RWPE1 (cell line): ENCODE data around the gene SERTAD2.
A peak's percentile ranks its signal among the peaks of the same experiment; 100 is the strongest.

Experiments
- CTCF ChIA-PET: fragments of 350-600 bp; sonication (Branson Sonifier 250); formaldehyde crosslinking; extraction: SDS; loops from one replicate; lab custom pipeline; 2021; lab: Yijun Ruan, JAX
- POLR2A ChIA-PET: fragments of 400-600 bp; formaldehyde crosslinking; extraction: SDS; loops from one replicate; lab custom pipeline; 2020; ENCODE audit warnings: antibody characterized with exemption; ENCODE audit not compliant: low non-redundant PET; lab: Yijun Ruan, JAX
- DNase-seq: peaks from one replicate; pipeline ENCODE4 v3.0.0; 2012; ENCODE audit warnings: low spot score
- H3K27ac ChIP-seq: fragments of 450-650 bp; 2 replicates; pipeline ENCODE4 v1.5.1; 2017
- TF ChIP-seq, protein P1 (sequence below): fragments of 450-650 bp; conservative IDR thresholded peaks from 2 replicates; pipeline ENCODE4 v1.5.1; 2017; ENCODE audit warnings: low read depth, mild to moderate bottlenecking

The SERTAD2 gene

DNA sequence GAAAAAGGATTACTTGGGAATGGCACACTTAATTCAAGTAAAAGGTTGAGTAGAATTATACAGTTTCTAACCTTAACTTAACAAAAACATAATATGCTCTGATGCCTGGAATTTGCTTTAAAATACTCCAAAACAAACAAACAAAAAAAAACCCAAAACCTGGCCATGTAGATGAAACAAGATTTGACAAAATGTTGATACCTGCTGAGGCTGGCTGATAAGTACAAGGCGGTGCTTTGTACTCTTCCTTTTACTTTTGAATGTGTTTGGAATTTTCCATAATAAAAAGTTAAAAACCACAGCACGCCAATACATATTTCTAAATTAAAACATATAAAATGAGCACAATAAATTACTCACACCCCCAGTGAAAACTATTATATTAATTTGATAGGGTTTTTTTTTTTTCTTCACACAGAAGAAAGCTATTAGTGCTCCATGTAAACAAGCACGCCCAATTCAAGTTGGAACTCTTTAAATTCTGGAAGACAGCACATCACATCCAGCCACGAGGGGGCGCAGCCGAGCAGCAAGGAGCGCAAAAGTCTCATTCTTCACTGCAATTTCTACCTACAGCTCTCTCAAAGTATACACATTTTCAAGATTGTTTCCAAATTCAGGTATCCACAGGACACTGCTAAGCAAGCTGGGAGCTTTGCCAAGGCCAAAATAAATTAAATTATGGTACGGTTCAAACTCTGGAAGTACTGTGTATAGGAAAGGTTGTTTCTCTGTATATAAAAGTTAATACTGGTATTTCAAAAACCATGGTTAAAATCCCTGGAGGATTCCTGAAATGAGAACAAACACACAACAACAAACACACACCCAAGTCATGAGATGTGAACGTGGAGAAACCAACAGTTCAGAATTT lies 7.5 kb downstream of the SERTAD2 start:
- TF ChIP-seq, protein P1, sequence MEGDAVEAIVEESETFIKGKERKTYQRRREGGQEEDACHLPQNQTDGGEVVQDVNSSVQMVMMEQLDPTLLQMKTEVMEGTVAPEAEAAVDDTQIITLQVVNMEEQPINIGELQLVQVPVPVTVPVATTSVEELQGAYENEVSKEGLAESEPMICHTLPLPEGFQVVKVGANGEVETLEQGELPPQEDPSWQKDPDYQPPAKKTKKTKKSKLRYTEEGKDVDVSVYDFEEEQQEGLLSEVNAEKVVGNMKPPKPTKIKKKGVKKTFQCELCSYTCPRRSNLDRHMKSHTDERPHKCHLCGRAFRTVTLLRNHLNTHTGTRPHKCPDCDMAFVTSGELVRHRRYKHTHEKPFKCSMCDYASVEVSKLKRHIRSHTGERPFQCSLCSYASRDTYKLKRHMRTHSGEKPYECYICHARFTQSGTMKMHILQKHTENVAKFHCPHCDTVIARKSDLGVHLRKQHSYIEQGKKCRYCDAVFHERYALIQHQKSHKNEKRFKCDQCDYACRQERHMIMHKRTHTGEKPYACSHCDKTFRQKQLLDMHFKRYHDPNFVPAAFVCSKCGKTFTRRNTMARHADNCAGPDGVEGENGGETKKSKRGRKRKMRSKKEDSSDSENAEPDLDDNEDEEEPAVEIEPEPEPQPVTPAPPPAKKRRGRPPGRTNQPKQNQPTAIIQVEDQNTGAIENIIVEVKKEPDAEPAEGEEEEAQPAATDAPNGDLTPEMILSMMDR: peak; percentile 95
- ChIA-PET POLR2A (interaction anchor here (0.5 kb wide), 1 partner anchor 628 kb away, joined by 3 read pairs; no protein-coding TSS in a partner anchor), CTCF (interaction anchor here (0.5 to 2.5 kb wide), 27 partner anchors 9 to 969 kb away, joined by 3 to 9 read pairs (median 4); no protein-coding TSS in a partner anchor)
- H3K27ac ChIP-seq: no peak overlapping the region
- DNase-seq: no peak

DNA sequence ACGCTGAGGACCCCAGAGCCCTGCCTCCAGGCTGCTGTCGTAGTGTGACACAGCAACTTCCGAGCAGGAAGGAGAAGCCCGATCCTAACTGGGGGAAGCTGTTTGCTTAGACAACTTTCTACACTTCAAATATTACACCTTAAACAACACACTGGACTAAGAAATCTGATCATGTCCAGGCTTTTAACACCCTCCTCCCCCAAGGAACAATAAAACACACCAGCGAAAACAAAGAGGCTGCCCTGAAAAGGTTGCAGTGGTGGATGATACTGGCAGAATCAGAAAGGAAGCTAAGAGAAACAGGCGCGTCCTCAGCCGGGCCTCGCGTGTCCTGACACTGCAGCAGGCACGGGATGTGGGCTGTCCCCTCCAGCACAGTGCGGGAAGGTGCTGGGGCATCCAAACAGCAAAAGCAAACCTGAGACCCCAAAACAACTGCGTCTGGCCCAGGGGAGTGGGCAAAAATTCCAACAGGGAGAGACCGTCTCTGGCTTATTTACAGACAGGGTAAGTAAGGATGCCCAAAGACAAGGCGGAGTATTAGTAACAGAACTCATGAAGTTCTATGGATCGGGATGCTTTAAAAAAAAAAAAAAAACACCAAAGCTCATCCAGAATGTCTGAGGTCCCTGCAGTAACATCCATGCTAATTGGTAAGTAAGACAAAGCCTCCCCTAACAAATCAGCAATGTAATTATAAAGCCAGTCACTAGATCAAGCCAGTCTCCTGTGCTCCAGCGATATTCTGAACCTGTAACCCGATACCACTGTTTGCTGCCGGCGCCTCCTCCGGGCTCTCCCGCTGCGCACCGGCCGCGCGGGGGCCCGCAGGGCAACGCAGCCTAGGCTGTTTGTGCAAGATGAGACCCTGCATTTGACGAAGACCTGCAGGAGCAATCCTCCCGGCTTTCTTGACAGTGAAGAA lies 9.0 kb downstream of the SERTAD2 start:
- H3K27ac ChIP-seq: peak overlapping the region; percentile 98
- DNase-seq: peak; percentile 69
- TF ChIP-seq, protein P1: no peak
- ChIA-PET POLR2A (interaction anchor here (0.6 to 0.9 kb wide), 3 partner anchors 9 to 106 kb away, joined by 3 to 6 read pairs (median 4); partner anchors contain the start of gene SERTAD2), CTCF (interaction anchor here (0.6 to 2.5 kb wide), 6 partner anchors 12 to 206 kb away, joined by 3 to 9 read pairs (median 4); no protein-coding TSS in a partner anchor)

DNA sequence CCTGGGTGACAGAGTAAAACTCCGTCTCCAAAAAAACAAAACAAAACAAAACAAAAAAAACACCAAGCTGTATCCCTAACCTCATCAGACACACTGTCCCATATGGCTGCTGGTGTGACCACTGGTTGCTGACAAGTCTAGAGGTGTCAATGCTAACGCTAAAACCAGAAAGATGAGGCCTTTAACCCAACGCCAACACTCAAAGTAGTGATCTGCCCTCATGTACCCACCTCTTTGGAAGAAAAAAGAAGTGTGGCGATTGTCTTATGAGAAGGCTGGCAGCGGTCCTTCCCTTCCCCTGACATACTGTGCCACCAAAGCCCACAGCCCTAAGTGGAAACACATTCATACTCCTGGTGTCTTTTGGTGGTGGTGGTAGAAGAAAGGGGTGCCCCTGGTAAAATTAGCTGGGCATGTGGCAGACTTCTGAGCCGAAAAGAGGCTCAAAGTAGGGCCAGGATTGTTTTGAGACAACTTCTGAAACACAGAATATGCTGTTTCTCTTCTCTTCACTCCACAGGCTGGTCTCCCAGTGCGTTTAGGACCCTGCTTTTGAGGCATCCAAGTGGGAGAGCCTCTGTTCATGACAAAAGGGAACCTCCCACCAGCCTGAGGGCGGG lies 9.8 kb downstream of the SERTAD2 start:
- H3K27ac ChIP-seq: peak overlapping the region; percentile 98
- ChIA-PET POLR2A (interaction anchor here (0.5 to 1.0 kb wide), 4 partner anchors 10 to 195 kb away, joined by 3 to 6 read pairs (median 6); partner anchors contain the start of gene SERTAD2), CTCF (interaction anchor here (0.6 to 1.4 kb wide), 5 partner anchors 10 to 207 kb away, joined by 3 to 5 read pairs (median 3); partner anchors contain the start of gene SERTAD2)
- DNase-seq: no peak
- TF ChIP-seq, protein P1: no peak

DNA sequence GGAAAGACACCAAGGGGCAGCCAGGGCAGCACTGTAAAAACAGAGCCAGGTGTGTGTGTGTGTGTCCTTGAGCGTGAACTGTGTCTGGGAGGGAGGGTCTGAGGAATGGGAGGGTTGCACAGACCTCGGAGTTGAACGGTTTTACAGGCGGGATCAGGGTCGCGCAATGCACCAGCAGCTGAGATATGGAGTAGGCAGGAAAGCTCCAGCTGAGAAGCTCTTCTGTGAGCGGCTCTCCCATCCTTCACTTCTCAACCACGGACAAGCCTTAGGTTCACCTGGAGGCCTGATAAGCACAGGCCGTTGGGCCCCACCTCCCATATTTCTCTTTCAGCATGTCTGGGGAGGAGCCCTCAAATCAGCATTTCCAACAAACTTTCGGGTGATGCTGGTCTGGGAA lies 12.1 kb downstream of the SERTAD2 start:
- no peak for DNase-seq
- H3K27ac ChIP-seq: peak overlapping the region; percentile 26; the same call in 1 of the 2 replicates
- ChIA-PET CTCF (no interaction called here), POLR2A (no interaction called here)
- TF ChIP-seq, protein P1: no peak

DNA sequence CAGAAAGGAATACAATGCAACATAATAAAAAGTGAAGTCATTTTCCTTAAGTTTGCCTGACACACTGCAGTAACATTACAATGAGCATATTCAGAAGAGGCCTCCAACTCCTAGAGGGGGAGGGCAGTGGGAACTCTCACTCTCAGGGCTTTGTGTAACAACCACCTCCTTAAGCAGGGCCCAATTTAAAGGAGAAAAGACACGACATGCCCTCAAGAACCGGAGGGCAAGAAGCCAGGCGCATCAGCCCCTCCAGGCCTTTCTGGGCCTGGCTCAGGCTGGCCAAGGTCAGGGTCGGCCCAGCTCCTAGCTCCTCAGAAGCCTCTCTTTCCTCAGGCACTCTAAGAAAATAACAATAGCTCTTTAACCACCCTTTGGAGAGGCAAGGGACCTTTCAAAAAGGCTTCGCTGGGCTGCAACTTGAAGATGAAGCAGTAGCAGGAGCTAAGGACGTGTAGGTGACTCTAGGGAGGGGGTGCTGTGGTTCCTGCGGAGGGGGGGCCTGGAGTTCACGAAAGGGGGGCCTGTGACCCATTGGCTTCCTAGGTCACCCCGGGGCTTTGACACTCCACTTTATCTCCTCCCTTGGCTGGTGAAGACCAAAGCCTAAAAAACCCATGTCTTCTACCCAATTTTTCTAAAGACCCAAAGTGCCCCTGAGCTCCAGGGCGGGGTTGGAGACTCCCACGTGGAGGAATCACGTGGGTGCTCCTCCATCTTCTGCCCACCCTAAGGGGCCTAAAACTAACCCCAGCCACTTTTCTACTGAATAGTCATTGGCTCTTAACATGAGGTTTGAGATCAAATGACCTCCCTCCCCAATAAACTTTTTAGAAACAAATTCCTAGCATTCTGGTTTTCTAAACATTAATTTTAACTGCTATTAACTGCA lies 13.3 kb downstream of the SERTAD2 start:
- DNase-seq: no peak
- ChIA-PET CTCF (interaction anchor here (0.7 kb wide), 2 partner anchors 12 to 96 kb away, joined by 3 to 4 read pairs; no protein-coding TSS in a partner anchor), POLR2A (no interaction called here)
- H3K27ac ChIP-seq: peak overlapping the region; percentile 76
- TF ChIP-seq, protein P1: no peak
